Neuronal stem cell (in vitro differentiated cells): ENCODE measurements around the gene KATNAL1.

Experiments used
- DNase-seq: peaks from one replicate; pipeline ENCODE4 v3.0.0-alpha.2; 2013; ENCODE audit warnings: low spot score
- H2AFZ ChIP-seq: one replicate; pipeline ENCODE4 v1.6.1; 2013; ENCODE audit warnings: mild to moderate bottlenecking, low read length, inconsistent platforms
- H2AK5ac ChIP-seq: 2 replicates; pipeline ENCODE4 v1.6.1; 2013; ENCODE audit warnings: low read depth, mild to moderate bottlenecking, inconsistent platforms, low read length, moderate library complexity, mixed read lengths
- H2BK120ac ChIP-seq: 2 replicates; pipeline ENCODE4 v1.6.1; 2013; ENCODE audit warnings: low read depth, mild to moderate bottlenecking, inconsistent platforms, low read length, moderate library complexity, mixed read lengths
- H2BK12ac ChIP-seq: one replicate; pipeline ENCODE4 v1.6.1; 2013; ENCODE audit warnings: low read length, inconsistent platforms
- H2BK15ac ChIP-seq: 2 replicates; pipeline ENCODE4 v1.6.1; 2013; ENCODE audit warnings: mild to moderate bottlenecking, low read length, inconsistent platforms, mixed read lengths
- H2BK5ac ChIP-seq: one replicate; pipeline ENCODE4 v1.6.1; 2013; ENCODE audit warnings: inconsistent platforms, mild to moderate bottlenecking, low read length, moderate library complexity
- H3K14ac ChIP-seq: one replicate; pipeline ENCODE4 v1.6.1; 2013; ENCODE audit warnings: low read length, inconsistent platforms
- H3K18ac ChIP-seq: 2 replicates; pipeline ENCODE4 v1.6.1; 2013; ENCODE audit warnings: low read length, inconsistent platforms
- H3K23ac ChIP-seq: 2 replicates; pipeline ENCODE4 v1.6.1; 2013; ENCODE audit warnings: low read depth, mild to moderate bottlenecking, mixed read lengths, low read length, inconsistent platforms; ENCODE audit not compliant: poor library complexity
- H3K27ac ChIP-seq: replicated peaks from 3 replicates; pipeline ENCODE4 v1.5.1; 2013; ENCODE audit warnings: low read length, inconsistent platforms
- H3K27me3 ChIP-seq, 3 experiments: 2 replicates each; pipeline ENCODE4 v1.6.1; 2013; ENCODE audit warnings: low read length in 3 of 3, mild to moderate bottlenecking in 2 of 3, inconsistent platforms in 1 of 3, low read depth in 1 of 3, mixed read lengths in 1 of 3, moderate library complexity in 1 of 3; ENCODE audit not compliant: control insufficient read depth in 3 of 3, insufficient read depth in 3 of 3
- H3K36me3 ChIP-seq, 2 donors: replicated peaks in 1 of 2; 2 replicates each; pipeline ENCODE4 v1.6.1; 2013; ENCODE audit warnings: low read length in 2 of 2; ENCODE audit not compliant: control insufficient read depth in 2 of 2, insufficient read depth in 2 of 2
- H3K4ac ChIP-seq: 2 replicates; pipeline ENCODE4 v1.6.1; 2013; ENCODE audit warnings: inconsistent platforms, mild to moderate bottlenecking, low read length, moderate library complexity
- H3K4me1 ChIP-seq, 2 donors: 1 replicate in 1 of 2; 2 replicates in 1 of 2; pipeline ENCODE4 v1.6.1; 2013; ENCODE audit warnings: low read length in 2 of 2, low read depth in 1 of 2; ENCODE audit not compliant: control insufficient read depth in 2 of 2, insufficient read depth in 1 of 2
- H3K4me2 ChIP-seq: one replicate; pipeline ENCODE4 v1.6.1; 2013; ENCODE audit warnings: mild to moderate bottlenecking, low read length, inconsistent platforms; ENCODE audit not compliant: insufficient read depth, poor library complexity, severe bottlenecking
- H3K4me3 ChIP-seq, 2 donors: 2 replicates each; pipeline ENCODE4 v1.5.1; 2013; ENCODE audit warnings: low read length in 2 of 2, mild to moderate bottlenecking in 2 of 2, inconsistent platforms in 1 of 2, moderate library complexity in 1 of 2
- H3K79me1 ChIP-seq: one replicate; pipeline ENCODE4 v1.6.1; 2013; ENCODE audit warnings: low read depth, mild to moderate bottlenecking, inconsistent platforms, low read length, moderate library complexity
- H3K9ac ChIP-seq: one replicate; pipeline ENCODE4 v1.6.1; 2013; ENCODE audit warnings: mild to moderate bottlenecking, low read depth, low read length, inconsistent platforms; ENCODE audit not compliant: poor library complexity
- H3K9me3 ChIP-seq, 2 donors: replicated peaks in 1 of 2; 2 replicates each; pipeline versions ENCODE3 to v1.6.1; 2013; ENCODE audit warnings: low read length in 2 of 2, mild to moderate bottlenecking in 2 of 2, inconsistent platforms in 1 of 2, low read depth in 1 of 2, mixed read lengths in 1 of 2, moderate library complexity in 1 of 2; ENCODE audit not compliant: control insufficient read depth in 2 of 2, insufficient read depth in 1 of 2
- H4K8ac ChIP-seq: one replicate; pipeline ENCODE4 v1.6.1; 2013; ENCODE audit warnings: low read depth, mild to moderate bottlenecking, inconsistent platforms, low read length, moderate library complexity
- H4K91ac ChIP-seq: one replicate; pipeline ENCODE4 v1.6.1; 2013; ENCODE audit warnings: low read length, low read depth, mild to moderate bottlenecking, inconsistent platforms; ENCODE audit not compliant: poor library complexity
- WGBS, 2 donors: extraction: QIAGEN DNeasy Blood & Tissue Kit; methylation state at CpG; one replicate each; pipeline ENCODE4 v1.1.7; 2013; ENCODE audit warnings: missing lambda C conversion rate in 2 of 2, mixed read lengths in 1 of 2; ENCODE audit not compliant: insufficient read length in 2 of 2, insufficient replicate concordance in 1 of 2; ENCODE audit errors: extremely low coverage in 2 of 2; 5-methylcytosine and 5-hydroxymethylcytosine counted together

KATNAL1 gene

GRCh38 chr13:30318026-30318425, 10.7 kb upstream of the KATNAL1 start:
- no peak overlapping the region for H4K8ac ChIP-seq
- no peak overlapping the region for H3K4me3 ChIP-seq
- no peaks in the 10 kb centered on the region for H3K79me1 ChIP-seq
- H3K18ac ChIP-seq, result no peak overlapping the region
- no peak overlapping the region for H3K4ac ChIP-seq
- no peaks in the 10 kb centered on the region for H3K36me3 ChIP-seq
- no CpG with 5 or more reads among the region's 1 CpG for WGBS, 2 donors
- no peak for DNase-seq
- H3K27ac ChIP-seq, result no peak overlapping the region
- H3K9me3 ChIP-seq, result no peaks in the 10 kb centered on the region
- no peak overlapping the region for H2BK12ac ChIP-seq
- H3K4me2 ChIP-seq, result no peak overlapping the region
- H3K14ac ChIP-seq, result no peak overlapping the region
- H3K9ac ChIP-seq, result no peak overlapping the region
- H3K27me3 ChIP-seq, result no peaks in the 10 kb centered on the region
- no peak overlapping the region for H2BK15ac ChIP-seq
- H2BK5ac ChIP-seq, result no peak overlapping the region
- H4K91ac ChIP-seq, result no peak overlapping the region
- no peak overlapping the region for H2BK120ac ChIP-seq
- peaks cover 4 to 6% of the 10 kb centered on the region in 2 donors for H3K4me1 ChIP-seq
- H2AFZ ChIP-seq, result no peak overlapping the region
- H2AK5ac ChIP-seq, result no peak overlapping the region
- H3K23ac ChIP-seq, result no peak overlapping the region

- Histone ChIP-seq H3K9me3 (no peaks in the 10 kb centered on the region), H3K79me1 (no peaks in the 10 kb centered on the region), H3K14ac (no peak overlapping the region), H3K36me3 (peaks cover 0 to 3% of the 10 kb centered on the region in 2 donors), H2AK5ac (no peak overlapping the region), H4K8ac (no peak overlapping the region), H2BK12ac (no peak overlapping the region), H3K4ac (no peak overlapping the region), H3K9ac (no peak overlapping the region), H3K18ac (no peak overlapping the region), H2BK15ac (no peak overlapping the region), H3K27me3 (no peaks in the 10 kb centered on the region), H2BK5ac (no peak overlapping the region), H2BK120ac (no peak overlapping the region), H3K4me3 (no peak overlapping the region), H3K4me1 (peaks cover 4 to 8% of the 10 kb centered on the region in 2 donors), H2AFZ (no peak overlapping the region), H3K4me2 (no peak overlapping the region), H3K27ac (no peak overlapping the region), H4K91ac (no peak overlapping the region), H3K23ac (no peak overlapping the region)
- DNase-seq, result no peak
- no CpG with 5 or more reads among the region's 2 CpGs for WGBS, 2 donors
Measured at GRCh38 chr13:30314562-30314961, 7.2 kb upstream of the KATNAL1 start.

GRCh38 chr13:30314069-30314468, 6.7 kb upstream of the KATNAL1 start:
- no peak overlapping the region for H3K18ac ChIP-seq
- H3K9ac ChIP-seq, result no peak overlapping the region
- H3K4me3 ChIP-seq, result no peak overlapping the region
- no peak overlapping the region for H2AK5ac ChIP-seq
- H2AFZ ChIP-seq, result no peak overlapping the region
- H3K9me3 ChIP-seq, result no peaks in the 10 kb centered on the region
- no peak overlapping the region for H4K91ac ChIP-seq
- H3K23ac ChIP-seq, result no peak overlapping the region
- no peak overlapping the region for H2BK5ac ChIP-seq
- H2BK15ac ChIP-seq, result no peak overlapping the region
- H3K27ac ChIP-seq, result no peak overlapping the region
- no CpG with 5 or more reads among the region's 2 CpGs for WGBS, 2 donors
- H2BK12ac ChIP-seq, result no peak overlapping the region
- H3K14ac ChIP-seq, result no peak overlapping the region
- no peak overlapping the region for H2BK120ac ChIP-seq
- no peak overlapping the region for H3K4me2 ChIP-seq
- H4K8ac ChIP-seq, result no peak overlapping the region
- no peak overlapping the region for H3K4ac ChIP-seq
- H3K36me3 ChIP-seq, result peaks cover 0 to 3% of the 10 kb centered on the region in 2 donors
- no peaks in the 10 kb centered on the region for H3K27me3 ChIP-seq
- no peaks in the 10 kb centered on the region for H3K79me1 ChIP-seq
- no peak for DNase-seq
- peaks cover 4 to 8% of the 10 kb centered on the region in 2 donors for H3K4me1 ChIP-seq

- Histone ChIP-seq H3K18ac (no peak overlapping the region), H4K91ac (no peak overlapping the region), H3K4me1 (peaks cover 4 to 8% of the 10 kb centered on the region in 2 donors), H3K4ac (no peak overlapping the region), H3K27me3 (no peaks in the 10 kb centered on the region), H3K36me3 (peaks cover 0 to 3% of the 10 kb centered on the region in 2 donors), H2BK120ac (no peak overlapping the region), H3K27ac (no peak overlapping the region), H3K4me2 (no peak overlapping the region), H2AK5ac (no peak overlapping the region), H2BK12ac (no peak overlapping the region), H3K9ac (no peak overlapping the region), H3K79me1 (no peaks in the 10 kb centered on the region), H2BK15ac (no peak overlapping the region), H2AFZ (no peak overlapping the region), H3K23ac (no peak overlapping the region), H2BK5ac (no peak overlapping the region), H3K4me3 (no peak overlapping the region), H4K8ac (no peak overlapping the region), H3K9me3 (no peaks in the 10 kb centered on the region), H3K14ac (no peak overlapping the region)
- no peak for DNase-seq
- WGBS, 2 donors, result no CpG with 5 or more reads among the region's 3 CpGs
Measured at GRCh38 chr13:30313311-30313710, 6.0 kb upstream of the KATNAL1 start.
